Sigmoid colon (tissue), 4 donors: Measurements from ENCODE around the gene B3GNT3.

ENCODE experiments used
- EP300 ChIP-seq, 4 donors: sonication (generic); formaldehyde crosslinking; IDR thresholded peaks; one replicate each; pipeline ENCODE4 v1.6.1; 2017; ENCODE audit warnings: antibody characterized with exemption in 4 of 4
- POLR2A ChIP-seq, 2 donors: fragments of 450-650 bp; IDR thresholded peaks; one replicate each; pipeline ENCODE4 v1.6.1; 2016; ENCODE audit warnings: antibody characterized with exemption in 2 of 2, mild to moderate bottlenecking in 2 of 2, moderate library complexity in 2 of 2
- POLR2AphosphoS5 ChIP-seq, 4 donors: sonication (generic); formaldehyde crosslinking; IDR thresholded peaks; one replicate each; pipeline ENCODE4 v1.6.1; 2017; ENCODE audit warnings: antibody characterized with exemption in 4 of 4
- TF ChIP-seq, protein P1 (sequence below), 4 experiments: fragments of 450-650 bp in 3 of 4; fragments of 200-600 bp in 1 of 4; IDR thresholded peaks; one replicate each; pipeline ENCODE4 v1.5.1; 2016 to 2019; ENCODE audit warnings: antibody characterized with exemption in 4 of 4, mild to moderate bottlenecking in 3 of 4, moderate library complexity in 2 of 4

DNA sequence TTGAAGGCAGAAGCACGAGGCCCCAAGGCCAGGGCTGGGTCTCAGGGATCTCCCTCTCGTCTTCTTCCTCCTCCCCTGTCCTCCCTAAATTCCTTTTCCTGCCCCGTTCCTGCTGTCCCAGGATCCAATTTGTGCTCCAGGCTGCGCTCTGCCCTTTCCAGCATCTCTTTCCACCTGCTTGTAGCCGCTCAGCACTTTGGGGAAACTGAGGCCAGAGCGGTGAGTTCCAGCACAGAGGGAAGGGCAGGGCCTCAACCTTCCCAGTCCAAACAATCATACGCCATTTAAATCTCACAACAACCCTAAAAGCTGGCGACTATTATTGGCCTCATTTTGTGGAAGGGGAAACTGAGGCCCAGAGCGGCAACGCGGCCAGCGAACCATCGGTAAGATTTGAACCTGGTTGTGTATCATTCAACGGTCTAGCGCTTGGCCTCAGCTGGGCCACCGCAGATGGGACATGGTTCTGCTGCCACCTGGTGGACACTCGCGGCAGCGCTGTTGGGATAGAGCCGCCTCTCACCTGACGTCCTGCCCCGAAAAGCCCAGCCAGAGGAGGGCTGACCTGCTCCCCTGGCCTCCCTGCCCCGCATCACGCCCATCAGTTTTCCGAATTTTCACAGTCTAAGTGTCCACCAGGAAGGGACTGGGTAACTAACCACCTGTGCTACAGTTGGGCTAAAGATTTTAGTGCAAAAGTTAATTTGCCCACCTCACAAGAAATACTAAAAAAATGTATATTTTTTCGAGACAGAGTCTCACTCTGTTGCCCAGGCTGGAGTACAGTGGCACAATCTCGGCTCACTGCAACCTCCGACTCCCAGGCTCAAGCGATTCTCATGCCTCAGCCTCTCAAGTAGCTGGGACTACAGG lies 60.6 kb downstream of the B3GNT3 start:
- TF ChIP-seq, protein P1, sequence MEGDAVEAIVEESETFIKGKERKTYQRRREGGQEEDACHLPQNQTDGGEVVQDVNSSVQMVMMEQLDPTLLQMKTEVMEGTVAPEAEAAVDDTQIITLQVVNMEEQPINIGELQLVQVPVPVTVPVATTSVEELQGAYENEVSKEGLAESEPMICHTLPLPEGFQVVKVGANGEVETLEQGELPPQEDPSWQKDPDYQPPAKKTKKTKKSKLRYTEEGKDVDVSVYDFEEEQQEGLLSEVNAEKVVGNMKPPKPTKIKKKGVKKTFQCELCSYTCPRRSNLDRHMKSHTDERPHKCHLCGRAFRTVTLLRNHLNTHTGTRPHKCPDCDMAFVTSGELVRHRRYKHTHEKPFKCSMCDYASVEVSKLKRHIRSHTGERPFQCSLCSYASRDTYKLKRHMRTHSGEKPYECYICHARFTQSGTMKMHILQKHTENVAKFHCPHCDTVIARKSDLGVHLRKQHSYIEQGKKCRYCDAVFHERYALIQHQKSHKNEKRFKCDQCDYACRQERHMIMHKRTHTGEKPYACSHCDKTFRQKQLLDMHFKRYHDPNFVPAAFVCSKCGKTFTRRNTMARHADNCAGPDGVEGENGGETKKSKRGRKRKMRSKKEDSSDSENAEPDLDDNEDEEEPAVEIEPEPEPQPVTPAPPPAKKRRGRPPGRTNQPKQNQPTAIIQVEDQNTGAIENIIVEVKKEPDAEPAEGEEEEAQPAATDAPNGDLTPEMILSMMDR (IDR thresholded peaks at IDR 0.05): peak; percentile 77 to 96 (median 86)
- TF ChIP-seq EP300 (IDR thresholded peaks at IDR 0.05) (no peak), POLR2A (IDR thresholded peaks at IDR 0.05) (no peak), POLR2AphosphoS5 (IDR thresholded peaks at IDR 0.05) (no peak)
